ENCODE data around the gene FMN1. TPM values are rescaled to one million over a fixed set of nuclear protein-coding genes. Genes with fewer than 3 reads are reported as not detected.

The FMN1 gene
- total and polyA plus RNA-seq, 7 donors = 3.0 to 19.9 (median 6.7) TPM

- no peak for TF ChIP-seq POLR2AphosphoS5 (IDR thresholded peaks at IDR 0.05)
- TF ChIP-seq, protein P1, sequence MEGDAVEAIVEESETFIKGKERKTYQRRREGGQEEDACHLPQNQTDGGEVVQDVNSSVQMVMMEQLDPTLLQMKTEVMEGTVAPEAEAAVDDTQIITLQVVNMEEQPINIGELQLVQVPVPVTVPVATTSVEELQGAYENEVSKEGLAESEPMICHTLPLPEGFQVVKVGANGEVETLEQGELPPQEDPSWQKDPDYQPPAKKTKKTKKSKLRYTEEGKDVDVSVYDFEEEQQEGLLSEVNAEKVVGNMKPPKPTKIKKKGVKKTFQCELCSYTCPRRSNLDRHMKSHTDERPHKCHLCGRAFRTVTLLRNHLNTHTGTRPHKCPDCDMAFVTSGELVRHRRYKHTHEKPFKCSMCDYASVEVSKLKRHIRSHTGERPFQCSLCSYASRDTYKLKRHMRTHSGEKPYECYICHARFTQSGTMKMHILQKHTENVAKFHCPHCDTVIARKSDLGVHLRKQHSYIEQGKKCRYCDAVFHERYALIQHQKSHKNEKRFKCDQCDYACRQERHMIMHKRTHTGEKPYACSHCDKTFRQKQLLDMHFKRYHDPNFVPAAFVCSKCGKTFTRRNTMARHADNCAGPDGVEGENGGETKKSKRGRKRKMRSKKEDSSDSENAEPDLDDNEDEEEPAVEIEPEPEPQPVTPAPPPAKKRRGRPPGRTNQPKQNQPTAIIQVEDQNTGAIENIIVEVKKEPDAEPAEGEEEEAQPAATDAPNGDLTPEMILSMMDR (IDR thresholded peaks at IDR 0.05) = no peak
- TF ChIP-seq POLR2A (IDR thresholded peaks at IDR 0.05) = no peak
- no peak for TF ChIP-seq EP300 (IDR thresholded peaks at IDR 0.05)
- peaks cover 0 to 24% (median 6%) of the 10 kb centered on the region in 4 donors for H3K4me1 ChIP-seq
- no peaks in the 10 kb centered on the region for H3K36me3 ChIP-seq
- no peak overlapping the region for H3K4me3 ChIP-seq
- intact Hi-C loops (cut with DNase I) = no loop called here
- H3K27me3 ChIP-seq = no peaks in the 10 kb centered on the region
- H3K9me3 ChIP-seq = no peaks in the 10 kb centered on the region
- WGBS, 2 donors = 82 to 90% methylated on average over 4 of the region's 4 CpGs
- no peak for DNase-seq
- H3K27ac ChIP-seq = no peak overlapping the region
Measured at GRCh38 chr15:32982001-32982400, 212.5 kb downstream of the FMN1 start.

DNA sequence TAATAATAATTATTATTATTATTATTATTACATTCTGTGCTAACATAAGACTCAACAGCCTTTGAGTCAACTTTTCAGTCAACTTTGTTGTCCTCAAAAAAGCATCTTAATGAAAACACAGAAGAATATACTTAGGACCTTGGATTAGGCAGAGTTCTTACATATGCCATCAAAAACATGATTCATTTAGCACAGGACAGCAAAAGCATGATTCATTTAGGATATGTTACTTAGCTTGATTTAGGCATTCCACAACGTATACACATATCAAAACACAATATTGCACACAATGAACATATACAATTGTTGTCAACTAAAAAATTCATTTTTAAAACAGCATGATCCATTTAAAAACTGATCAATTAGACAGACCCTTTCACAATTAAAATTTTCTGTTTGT, 213.0 kb downstream of the FMN1 start:
- DNase-seq = no peak
- TF ChIP-seq POLR2A (IDR thresholded peaks at IDR 0.05) (no peak), EP300 (IDR thresholded peaks at IDR 0.05) (no peak), POLR2AphosphoS5 (IDR thresholded peaks at IDR 0.05) (no peak)
- TF ChIP-seq, protein P1 (IDR thresholded peaks at IDR 0.05) = no peak
- H3K9me3 ChIP-seq = no peaks in the 10 kb centered on the region
- WGBS, 2 donors = 80 to 86% methylated on average over 1 of the region's 1 CpG
- H3K27ac ChIP-seq = no peak overlapping the region
- peaks cover 0 to 19% (median 5%) of the 10 kb centered on the region in 4 donors for H3K4me1 ChIP-seq
- H3K4me3 ChIP-seq = no peak overlapping the region
- no peaks in the 10 kb centered on the region for H3K36me3 ChIP-seq
- no peaks in the 10 kb centered on the region for H3K27me3 ChIP-seq
- intact Hi-C loops (cut with DNase I) = no loop called here

DNA sequence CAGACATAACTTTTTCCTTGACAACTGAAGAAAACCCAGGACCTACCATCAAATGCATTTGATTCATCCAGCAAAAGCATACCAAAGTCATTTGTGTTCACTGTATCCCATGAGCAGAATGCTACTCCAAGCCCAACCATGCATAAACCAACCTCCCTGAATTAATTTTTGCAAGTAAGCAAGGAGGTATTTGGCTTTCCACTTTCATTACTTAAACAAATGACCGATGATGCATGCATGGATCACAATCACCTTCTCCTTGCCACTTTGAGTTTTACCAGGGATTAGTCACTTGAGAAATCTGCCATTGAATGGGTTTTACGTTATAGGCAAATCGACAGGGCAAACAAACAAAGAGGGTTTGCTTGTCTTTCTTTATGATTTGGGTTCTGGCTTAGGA, 214.8 kb downstream of the FMN1 start:
- intact Hi-C loops (cut with DNase I) = no loop called here
- no peak for DNase-seq
- H3K4me1 ChIP-seq = peaks cover 0 to 21% (median 10%) of the 10 kb centered on the region in 4 donors
- 83 to 91% methylated on average over 3 of the region's 3 CpGs for WGBS, 2 donors
- no peak overlapping the region for H3K4me3 ChIP-seq
- H3K27me3 ChIP-seq = no peaks in the 10 kb centered on the region
- TF ChIP-seq, protein P1 (IDR thresholded peaks at IDR 0.05) = no peak
- TF ChIP-seq EP300 (IDR thresholded peaks at IDR 0.05) (no peak), POLR2AphosphoS5 (IDR thresholded peaks at IDR 0.05) (no peak), POLR2A (IDR thresholded peaks at IDR 0.05) (no peak)
- H3K36me3 ChIP-seq = no peaks in the 10 kb centered on the region
- H3K27ac ChIP-seq = peak overlapping the region in 1 of 4 donors; percentile 40
- no peaks in the 10 kb centered on the region for H3K9me3 ChIP-seq

DNA sequence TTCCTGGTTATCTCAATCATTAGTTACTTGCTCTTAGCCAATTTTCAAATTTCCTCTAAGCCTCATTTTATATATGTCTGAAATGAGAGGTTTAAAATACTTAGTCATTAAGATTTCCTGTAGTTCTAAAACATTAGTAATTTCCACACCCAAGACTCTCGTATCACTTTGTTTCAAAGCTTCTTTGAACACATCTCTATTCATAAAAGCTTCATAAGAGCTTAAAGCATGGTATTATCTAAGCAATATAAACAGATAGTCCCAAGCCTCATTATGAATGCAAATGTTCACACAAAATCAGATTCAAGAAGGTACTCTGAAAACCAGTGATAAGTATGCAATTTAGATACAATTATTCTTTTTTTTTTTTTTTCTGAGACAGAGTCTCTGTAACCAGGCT, 217.0 kb downstream of the FMN1 start:
- Histone ChIP-seq H3K4me3 (no peak overlapping the region), H3K9me3 (no peaks in the 10 kb centered on the region), H3K4me1 (peaks cover 0 to 26% (median 10%) of the 10 kb centered on the region in 4 donors), H3K27me3 (no peaks in the 10 kb centered on the region), H3K27ac (no peak overlapping the region), H3K36me3 (no peaks in the 10 kb centered on the region)
- 76 to 82% methylated on average over 1 of the region's 1 CpG for WGBS, 2 donors
- intact Hi-C loops (cut with DNase I) = no loop called here
- no peak for DNase-seq
- TF ChIP-seq, protein P1 (IDR thresholded peaks at IDR 0.05) = no peak
- TF ChIP-seq EP300 (IDR thresholded peaks at IDR 0.05) (no peak), POLR2AphosphoS5 (IDR thresholded peaks at IDR 0.05) (no peak), POLR2A (IDR thresholded peaks at IDR 0.05) (no peak)

GRCh38 chr15:32974691-32975090, 219.8 kb downstream of the FMN1 start:
- Histone ChIP-seq H3K27ac (peak overlapping the region in 1 of 4 donors; percentile 50), H3K36me3 (no peaks in the 10 kb centered on the region), H3K4me3 (no peak overlapping the region), H3K4me1 (peaks cover 0 to 40% (median 11%) of the 10 kb centered on the region in 4 donors), H3K9me3 (no peaks in the 10 kb centered on the region), H3K27me3 (no peaks in the 10 kb centered on the region)
- TF ChIP-seq POLR2AphosphoS5 (IDR thresholded peaks at IDR 0.05) (peak in 2 of 4 donors; percentile 26 to 40), POLR2A (IDR thresholded peaks at IDR 0.05) (no peak)
- intact Hi-C loops (cut with DNase I) = loop anchor here (5.0 kb wide), 1 partner anchor 102 kb away; no protein-coding TSS in a partner anchor
- DNase-seq = no peak
- 91 to 95% methylated on average over 1 of the region's 1 CpG for WGBS, 2 donors
